KMS-11 (cell line): Measurements from ENCODE around the gene ADGRF1.

Experiments used
- H2AFZ ChIP-seq: fragments of 200-600 bp; sonication (generic); 2 replicates; pipeline ENCODE4 v1.6.1; 2016; ENCODE audit warnings: antibody characterized with exemption, mixed run types, low read depth
- H3K27ac ChIP-seq: fragments of 200-600 bp; sonication (generic); 2 replicates; pipeline ENCODE4 v1.6.1; 2016; ENCODE audit warnings: mild to moderate bottlenecking, mixed run types
- H3K27me3 ChIP-seq: fragments of 200-600 bp; sonication (generic); 2 replicates; pipeline ENCODE4 v1.6.1; 2017; ENCODE audit warnings: mild to moderate bottlenecking, low read depth, mixed run types, moderate library complexity; ENCODE audit not compliant: insufficient read depth
- H3K36me3 ChIP-seq: fragments of 200-600 bp; sonication (generic); 2 replicates; pipeline ENCODE4 v1.6.1; 2017; ENCODE audit warnings: mild to moderate bottlenecking, mixed run types; ENCODE audit not compliant: insufficient read depth
- H3K4me1 ChIP-seq: fragments of 200-600 bp; sonication (generic); 2 replicates; pipeline ENCODE4 v1.6.1; 2016; ENCODE audit warnings: mild to moderate bottlenecking, low read depth, mixed run types; ENCODE audit not compliant: poor library complexity, severe bottlenecking
- H3K4me2 ChIP-seq: fragments of 200-600 bp; sonication (generic); 2 replicates; pipeline ENCODE4 v1.7.0; 2016; ENCODE audit warnings: mild to moderate bottlenecking, mixed run types
- H3K4me3 ChIP-seq: fragments of 200-600 bp; sonication (generic); IDR thresholded peaks from 2 replicates; pipeline ENCODE4 v1.6.1; 2017; ENCODE audit warnings: low read depth, low read length, mixed read lengths; ENCODE audit not compliant: insufficient read depth
- H3K79me2 ChIP-seq: fragments of 200-600 bp; sonication (generic); 2 replicates; pipeline ENCODE4 v1.6.1; 2016; ENCODE audit warnings: low read depth, mixed run types; ENCODE audit not compliant: insufficient read depth
- H3K9ac ChIP-seq: fragments of 200-600 bp; sonication (generic); 2 replicates; pipeline ENCODE4 v1.6.1; 2016; ENCODE audit warnings: mild to moderate bottlenecking, mixed run types
- H4K20me1 ChIP-seq: fragments of 200-600 bp; sonication (generic); 2 replicates; pipeline ENCODE4 v1.6.1; 2016; ENCODE audit warnings: mild to moderate bottlenecking, mixed run types; ENCODE audit not compliant: insufficient read depth
- CTCF ChIP-seq: fragments of 200-600 bp; sonication (generic); conservative IDR thresholded peaks from 2 replicates; pipeline ENCODE4 v1.6.1; 2017; ENCODE audit warnings: low read depth, mild to moderate bottlenecking, antibody characterized with exemption, low read length, moderate library complexity, mixed read lengths

The ADGRF1 gene

GRCh38 chr6:46985943-46986342 is 56.2 kb downstream of the ADGRF1 start:
- Histone ChIP-seq H3K4me2 (no peak overlapping the region), H3K4me3 (no peak overlapping the region), H3K36me3 (no peaks in the 10 kb centered on the region), H2AFZ (no peak overlapping the region), H3K27ac (no peak overlapping the region), H4K20me1 (no peaks in the 10 kb centered on the region), H3K4me1 (no peaks in the 10 kb centered on the region), H3K9ac (no peak overlapping the region), H3K79me2 (no peaks in the 10 kb centered on the region), H3K27me3 (no peaks in the 10 kb centered on the region)
- no peak for TF ChIP-seq CTCF

GRCh38 chr6:46983007-46983411 is 59.1 kb downstream of the ADGRF1 start:
- no peak for TF ChIP-seq CTCF
- H3K79me2 ChIP-seq = no peaks in the 10 kb centered on the region
- no peaks in the 10 kb centered on the region for H3K27me3 ChIP-seq
- H2AFZ ChIP-seq = no peak overlapping the region
- no peaks in the 10 kb centered on the region for H4K20me1 ChIP-seq
- no peak overlapping the region for H3K4me3 ChIP-seq
- H3K4me2 ChIP-seq = no peak overlapping the region
- no peak overlapping the region for H3K27ac ChIP-seq
- H3K9ac ChIP-seq = no peak overlapping the region
- no peaks in the 10 kb centered on the region for H3K36me3 ChIP-seq
- H3K4me1 ChIP-seq = no peaks in the 10 kb centered on the region

- no peaks in the 10 kb centered on the region for H3K4me1 ChIP-seq
- no peaks in the 10 kb centered on the region for H3K79me2 ChIP-seq
- no peak for TF ChIP-seq CTCF
- no peaks in the 10 kb centered on the region for H3K36me3 ChIP-seq
- no peaks in the 10 kb centered on the region for H3K27me3 ChIP-seq
- no peak overlapping the region for H3K9ac ChIP-seq
- no peak overlapping the region for H3K27ac ChIP-seq
- no peak overlapping the region for H3K4me2 ChIP-seq
- no peaks in the 10 kb centered on the region for H4K20me1 ChIP-seq
- H2AFZ ChIP-seq = no peak overlapping the region
- no peak overlapping the region for H3K4me3 ChIP-seq
These were observed 62.9 kb downstream of the ADGRF1 start for GRCh38 chr6:46979206-46979605.

- H3K4me3 ChIP-seq = no peak overlapping the region
- H3K27me3 ChIP-seq = no peaks in the 10 kb centered on the region
- H4K20me1 ChIP-seq = no peaks in the 10 kb centered on the region
- no peaks in the 10 kb centered on the region for H3K4me1 ChIP-seq
- no peak overlapping the region for H2AFZ ChIP-seq
- no peak for TF ChIP-seq CTCF
- no peaks in the 10 kb centered on the region for H3K36me3 ChIP-seq
- H3K27ac ChIP-seq = no peak overlapping the region
- H3K9ac ChIP-seq = no peak overlapping the region
- no peaks in the 10 kb centered on the region for H3K79me2 ChIP-seq
- H3K4me2 ChIP-seq = no peak overlapping the region
These were observed 67.3 kb downstream of the ADGRF1 start for GRCh38 chr6:46974786-46975185.

- TF ChIP-seq CTCF = no peak
- Histone ChIP-seq H3K36me3 (no peaks in the 10 kb centered on the region), H2AFZ (no peak overlapping the region), H3K4me3 (no peak overlapping the region), H3K27ac (no peak overlapping the region), H3K27me3 (no peaks in the 10 kb centered on the region), H3K79me2 (no peaks in the 10 kb centered on the region), H3K9ac (no peak overlapping the region), H3K4me2 (no peak overlapping the region), H3K4me1 (no peaks in the 10 kb centered on the region), H4K20me1 (no peaks in the 10 kb centered on the region)
These were observed 69.1 kb downstream of the ADGRF1 start for GRCh38 chr6:46973029-46973428.
